Mammary epithelial cell (primary cell): Measurements from ENCODE around the gene MAP4K4.

Experiments used
- CTCF ChIP-seq, 2 donors: IDR thresholded peaks in 1 of 2; conservative IDR thresholded peaks in 1 of 2; 2 replicates each; pipeline ENCODE4 v1.5.1; 2011 to 2012; ENCODE audit warnings: inconsistent platforms in 2 of 2, low read length in 2 of 2, mild to moderate bottlenecking in 2 of 2, control low read depth in 1 of 2, low read depth in 1 of 2; ENCODE audit not compliant: insufficient read depth in 1 of 2; ENCODE audit errors: extremely low read depth in 1 of 2
- EZH2 ChIP-seq: IDR thresholded peaks from 2 replicates; pipeline ENCODE4 v1.6.1; 2012; ENCODE audit warnings: low read length, inconsistent platforms, borderline replicate concordance

- TF ChIP-seq CTCF (conservative IDR thresholded peaks at IDR 0.05 in 1 of 2, IDR thresholded peaks at IDR 0.05 in 1 of 2; ENCODE audit: extremely low read depth in 1 of 2, insufficient read depth in 1 of 2, low read depth in 1 of 2, low read length in 2 of 2) = no peak
- no peak for TF ChIP-seq EZH2
Measured at GRCh38 chr2:101728865-101729264, 31.4 kb downstream of the MAP4K4 start.
